Endodermal cell (in vitro differentiated cells): ENCODE measurements around the gene RASAL2. TPM values are rescaled to one million over a fixed set of nuclear protein-coding genes. Genes with fewer than 3 reads are reported as not detected.

Experiments
- DNase-seq: peaks from one replicate; pipeline ENCODE4 v3.0.0-alpha.2; 2017
- H3K27ac ChIP-seq: 2 replicates; pipeline ENCODE4 v1.5.1; 2013; ENCODE audit warnings: mild to moderate bottlenecking, low read depth, low read length, moderate library complexity
- H3K27me3 ChIP-seq: 2 replicates; pipeline ENCODE4 v1.6.1; 2013; ENCODE audit warnings: mild to moderate bottlenecking, low read length, moderate library complexity; ENCODE audit not compliant: insufficient read depth, control insufficient read depth, poor library complexity, severe bottlenecking
- H3K36me3 ChIP-seq: 2 replicates; pipeline ENCODE4 v1.7.0; 2013; ENCODE audit warnings: mild to moderate bottlenecking, low read length, moderate library complexity; ENCODE audit not compliant: control insufficient read depth, insufficient read depth
- H3K4me1 ChIP-seq: one replicate; pipeline ENCODE4 v1.7.0; 2013; ENCODE audit warnings: low read length; ENCODE audit not compliant: control insufficient read depth, insufficient read depth
- H3K4me3 ChIP-seq: 2 replicates; pipeline ENCODE4 v1.5.1; 2013; ENCODE audit warnings: mild to moderate bottlenecking, low read length, moderate library complexity
- H3K9ac ChIP-seq: 2 replicates; pipeline ENCODE4 v1.6.1; 2013; ENCODE audit warnings: mild to moderate bottlenecking, low read length, moderate library complexity; ENCODE audit not compliant: poor library complexity, severe bottlenecking; ENCODE audit errors: extremely low read depth
- H3K9me3 ChIP-seq: 2 replicates; pipeline ENCODE4 v1.6.1; 2013; ENCODE audit warnings: mild to moderate bottlenecking, low read length, moderate library complexity; ENCODE audit not compliant: control insufficient read depth
- H3K27ac Mint-ChIP-seq: 2 replicates; pipeline ENCODE4 v1.8.0; 2020; ENCODE audit warnings: mixed read lengths
- H3K27me3 Mint-ChIP-seq: 2 replicates; pipeline ENCODE4 v1.8.0; 2021; ENCODE audit warnings: mild to moderate bottlenecking, mixed read lengths; ENCODE audit not compliant: insufficient read depth
- H3K36me3 Mint-ChIP-seq: 2 replicates; pipeline ENCODE4 v1.8.0; 2020; ENCODE audit warnings: low read depth, mixed read lengths
- H3K4me1 Mint-ChIP-seq: 2 replicates; pipeline ENCODE4 v1.8.0; 2020; ENCODE audit warnings: mixed read lengths
- H3K4me3 Mint-ChIP-seq: 2 replicates; pipeline ENCODE4 v1.8.0; 2020; ENCODE audit warnings: mild to moderate bottlenecking, moderate library complexity, mixed read lengths
- H3K9me3 Mint-ChIP-seq: 2 replicates; pipeline ENCODE4 v1.8.0; 2020; ENCODE audit warnings: mild to moderate bottlenecking, mixed read lengths
- CTCF ChIP-seq: fragments of 200-600 bp; sonication (generic); conservative IDR thresholded peaks from 2 replicates; pipeline ENCODE4 v1.5.0; 2021; ENCODE audit warnings: antibody characterized with exemption, mild to moderate bottlenecking
- WGBS, 2 experiments: methylation state at CpG; one replicate each; pipeline versions ENCODE4 v1.1.5 to v1.1.7; 2013; ENCODE audit warnings: missing lambda C conversion rate in 2 of 2, mixed read lengths in 1 of 2; ENCODE audit not compliant: insufficient coverage in 1 of 2, insufficient read length in 1 of 2; 5-methylcytosine and 5-hydroxymethylcytosine counted together
- total RNA-seq, 2 donors: library from RNA; stranded (reverse); fragmentation: NEBNext Ultra II Directional in 1 of 2; extraction: Animal tissue kit (Norgen Biotek cat#: 25700) in 1 of 2; gene quantifications; 2 replicates in 1 of 2; 3 replicates in 1 of 2; pipeline ENCODE4 v1.2.1, GENCODE V29; 2021

RASAL2 gene
- total RNA-seq, 2 donors from 2014 or later = 21.8 to 22.1 TPM

GRCh38 chr1:178300352-178300699 is 206.4 kb downstream of the RASAL2 start:
- no peak for TF ChIP-seq CTCF
- no peaks in the 10 kb centered on the region for H3K27me3 ChIP-seq
- DNase-seq = no peak
- H3K4me3 ChIP-seq = no peak overlapping the region
- no peak overlapping the region for H3K27ac ChIP-seq
- Mint-ChIP-seq H3K27me3 (no peaks in the 10 kb centered on the region), H3K27ac (peak overlapping the region; percentile 34), H3K4me1 (peaks cover 9% of the 10 kb centered on the region), H3K36me3 (no peaks in the 10 kb centered on the region), H3K9me3 (no peaks in the 10 kb centered on the region), H3K4me3 (no peak overlapping the region)
- H3K36me3 ChIP-seq = no peaks in the 10 kb centered on the region
- no peaks in the 10 kb centered on the region for H3K9me3 ChIP-seq
- no peak overlapping the region for H3K9ac ChIP-seq
- no peaks in the 10 kb centered on the region for H3K4me1 ChIP-seq

- Histone ChIP-seq H3K4me1 (no peaks in the 10 kb centered on the region), H3K4me3 (no peak overlapping the region), H3K36me3 (no peaks in the 10 kb centered on the region), H3K27ac (no peak overlapping the region), H3K27me3 (no peaks in the 10 kb centered on the region), H3K9me3 (no peaks in the 10 kb centered on the region), H3K9ac (no peak overlapping the region)
- no peaks in the 10 kb centered on the region for H3K27me3 Mint-ChIP-seq
- no peaks in the 10 kb centered on the region for H3K36me3 Mint-ChIP-seq
- no peaks in the 10 kb centered on the region for H3K9me3 Mint-ChIP-seq
- no peak overlapping the region for H3K4me3 Mint-ChIP-seq
- peaks cover 8% of the 10 kb centered on the region for H3K4me1 Mint-ChIP-seq
- TF ChIP-seq CTCF = no peak
- DNase-seq = no peak
- no peak overlapping the region for H3K27ac Mint-ChIP-seq
- 92 to 100% methylated on average over 1 of the region's 1 CpG for WGBS, 2 experiments
These were observed 207.2 kb downstream of the RASAL2 start for GRCh38 chr1:178301141-178301540.

GRCh38 chr1:178307264-178307663 is 213.4 kb downstream of the RASAL2 start:
- H3K9me3 Mint-ChIP-seq = no peaks in the 10 kb centered on the region
- WGBS, 2 experiments = 100% methylated on average over 1 of the region's 1 CpG; no CpG with 5 or more reads in 1 of the 2 experiments
- Histone ChIP-seq H3K4me3 (no peak overlapping the region), H3K4me1 (peaks cover 6% of the 10 kb centered on the region), H3K9ac (no peak overlapping the region), H3K9me3 (no peaks in the 10 kb centered on the region), H3K27ac (no peak overlapping the region), H3K27me3 (no peaks in the 10 kb centered on the region), H3K36me3 (no peaks in the 10 kb centered on the region)
- no peak overlapping the region for H3K4me3 Mint-ChIP-seq
- H3K4me1 Mint-ChIP-seq = peaks cover 18% of the 10 kb centered on the region
- DNase-seq = no peak
- no peak for TF ChIP-seq CTCF
- H3K27me3 Mint-ChIP-seq = no peaks in the 10 kb centered on the region
- H3K27ac Mint-ChIP-seq = no peak overlapping the region
- no peaks in the 10 kb centered on the region for H3K36me3 Mint-ChIP-seq
